Superior temporal gyrus (tissue), 1 donor: ENCODE data around the gene RPL9.
"Not testable (repeated sequence)": the region's sequence is repeated elsewhere in the genome, so short reads cannot be mapped to it uniquely, and the experiment has no call there.

Source experiments
- DNase-seq: peaks from one replicate; pipeline ENCODE4 v3.0.0-alpha.2; 2016; ENCODE audit errors: extremely low spot score

RPL9 gene

DNA sequence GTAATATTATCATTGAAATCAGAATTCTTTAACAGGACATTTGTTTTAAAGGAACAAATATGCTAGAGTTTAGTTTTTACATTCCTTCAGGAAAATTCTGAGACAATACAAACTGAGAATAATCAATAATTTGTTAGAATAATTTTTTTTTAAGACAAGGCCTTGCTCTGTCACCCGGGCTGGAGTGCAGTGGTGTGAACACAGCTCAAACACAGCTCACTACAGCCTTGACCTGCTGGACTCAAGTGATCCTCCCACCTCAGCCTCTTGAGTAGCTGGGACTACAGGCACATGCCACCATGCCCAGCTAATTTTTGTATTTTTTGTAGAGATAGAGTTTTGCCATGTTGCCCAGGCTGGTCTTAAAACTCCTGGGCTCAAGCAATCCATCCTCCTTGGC lies 33.4 kb downstream of the RPL9 start:
- not testable (repeated sequence) for DNase-seq

DNA sequence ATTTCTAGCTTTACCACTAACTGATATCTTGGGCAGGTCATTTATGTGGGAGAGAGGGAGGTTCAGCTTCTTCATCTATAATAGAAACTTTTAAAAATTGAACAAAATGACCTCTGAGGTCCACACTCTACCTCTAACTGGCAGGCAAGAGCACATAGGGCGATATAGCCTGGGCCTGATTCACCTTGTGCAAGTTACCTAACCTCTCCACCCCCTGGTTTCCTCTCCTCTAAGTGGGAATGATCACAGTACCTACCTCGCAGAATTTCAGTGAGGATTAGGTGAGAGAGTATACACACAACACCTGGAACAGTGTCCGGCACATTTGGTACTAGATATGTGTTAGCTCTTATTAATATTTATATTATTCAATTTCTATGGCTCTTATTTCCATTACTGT lies 36.5 kb downstream of the RPL9 start:
- DNase-seq, result no peak

DNA sequence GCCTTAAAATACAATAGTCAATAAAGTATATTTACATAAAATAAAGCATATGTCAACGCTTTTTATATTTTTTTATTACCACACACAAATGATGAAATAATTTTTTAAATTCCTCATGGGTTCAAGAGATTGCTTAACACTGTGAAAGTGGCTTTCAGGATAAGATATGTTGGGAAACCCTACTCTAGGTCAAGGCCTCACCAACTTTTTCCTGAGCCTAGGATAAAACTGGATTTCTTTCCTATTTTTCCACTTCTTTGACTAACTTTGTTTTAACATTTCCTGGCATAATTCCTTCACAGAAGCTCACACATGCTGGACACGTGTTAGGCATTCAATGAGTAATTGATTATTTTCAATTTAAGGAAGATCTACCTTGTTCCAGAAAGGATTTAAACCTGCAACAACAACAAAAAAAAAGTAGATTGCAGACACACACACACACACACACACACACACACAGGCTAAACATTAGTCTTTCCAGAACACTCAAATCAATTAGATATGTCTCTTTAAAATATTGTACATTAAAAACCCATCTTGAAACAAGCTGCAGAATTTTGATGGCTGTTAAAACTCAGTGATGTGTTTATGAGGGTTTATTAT lies 42.9 kb downstream of the RPL9 start:
- DNase-seq, result no peak

DNA sequence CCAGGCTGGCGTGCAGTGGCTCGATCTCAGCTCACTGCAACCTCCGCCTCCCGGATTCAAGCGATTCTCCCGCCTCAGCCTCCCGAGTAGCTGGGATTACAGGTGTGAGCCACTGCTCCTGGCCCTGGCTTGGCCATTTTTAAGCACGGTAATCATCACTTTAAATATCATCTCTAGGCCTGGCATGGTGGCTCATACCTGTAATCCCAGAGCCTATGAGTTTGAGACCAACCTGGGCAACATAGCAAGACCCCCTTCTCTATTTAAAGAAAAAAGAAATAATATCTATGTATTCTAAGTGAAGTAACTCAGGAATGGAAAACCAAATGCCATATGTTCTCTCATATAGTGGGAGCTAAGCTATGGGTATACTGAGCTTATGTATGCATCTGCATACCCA lies 47.2 kb downstream of the RPL9 start:
- DNase-seq, result not testable (repeated sequence)

DNA sequence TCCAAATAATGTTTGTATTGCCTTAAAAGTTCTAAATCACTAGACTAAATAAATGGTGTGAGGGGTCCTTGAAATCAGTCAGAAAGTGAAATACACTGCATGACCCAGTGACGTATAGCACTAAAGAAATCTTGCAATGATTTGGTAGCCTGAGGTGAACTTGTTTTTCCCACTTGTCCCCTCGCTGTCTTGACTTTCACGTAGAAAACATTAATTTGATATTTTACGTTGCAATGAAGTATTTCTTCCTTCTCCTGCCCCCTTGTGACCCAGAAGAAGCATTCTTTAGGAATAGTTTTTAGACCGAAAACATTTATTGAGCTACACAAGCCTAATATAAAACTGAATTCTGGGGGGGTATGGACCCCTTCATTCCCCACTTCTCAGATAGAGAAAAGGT lies 48.3 kb downstream of the RPL9 start:
- DNase-seq, result no peak

DNA sequence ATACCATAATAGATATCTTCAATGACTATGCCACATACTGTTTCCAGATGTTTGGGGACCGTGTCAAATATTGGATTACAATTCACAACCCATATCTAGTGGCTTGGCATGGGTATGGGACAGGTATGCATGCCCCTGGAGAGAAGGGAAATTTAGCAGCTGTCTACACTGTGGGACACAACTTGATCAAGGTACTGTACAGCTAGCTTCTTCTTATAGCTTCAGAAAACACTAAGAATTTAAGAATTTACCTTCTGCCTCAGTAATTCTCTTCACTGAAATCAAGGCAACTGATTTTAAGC lies 51.2 kb downstream of the RPL9 start:
- no peak for DNase-seq

DNA sequence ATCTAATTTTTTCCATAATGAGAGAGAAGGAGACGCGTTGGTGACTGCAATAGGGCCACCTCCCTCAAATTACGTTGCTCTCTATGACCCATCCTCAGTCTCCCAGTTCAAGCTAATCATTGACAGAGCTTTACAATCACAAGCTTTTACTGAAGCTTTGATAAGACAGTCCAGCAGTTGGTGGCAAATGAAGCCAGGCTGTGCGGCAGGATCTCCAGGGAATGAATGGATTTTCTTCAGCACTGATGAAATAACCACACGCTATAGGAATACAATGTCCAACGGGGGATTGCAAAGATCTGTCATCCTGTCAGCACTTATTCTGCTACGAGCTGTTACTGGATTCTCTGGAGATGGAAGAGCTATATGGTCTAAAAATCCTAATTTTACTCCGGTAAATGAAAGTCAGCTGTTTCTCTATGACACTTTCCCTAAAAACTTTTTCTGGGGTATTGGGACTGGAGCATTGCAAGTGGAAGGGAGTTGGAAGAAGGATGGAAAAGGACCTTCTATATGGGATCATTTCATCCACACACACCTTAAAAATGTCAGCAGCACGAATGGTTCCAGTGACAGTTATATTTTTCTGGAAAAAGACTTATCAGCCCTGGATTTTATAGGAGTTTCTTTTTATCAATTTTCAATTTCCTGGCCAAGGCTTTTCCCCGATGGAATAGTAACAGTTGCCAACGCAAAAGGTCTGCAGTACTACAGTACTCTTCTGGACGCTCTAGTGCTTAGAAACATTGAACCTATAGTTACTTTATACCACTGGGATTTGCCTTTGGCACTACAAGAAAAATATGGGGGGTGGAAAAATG lies 51.7 kb downstream of the RPL9 start, which contains the start of gene KLB:
Gene KLB (plus strand): TSS at position 168 of the 821 bp plus-strand sequence. CDS start 20 bp downstream, at position 188.
- DNase-seq, result no peak
